Neural cell (in vitro differentiated cells): ENCODE data around the gene RNF144A.

Source experiments
- CTCF ChIP-seq: fragments of 450-650 bp; IDR thresholded peaks from 2 replicates; pipeline ENCODE4 v1.5.1; 2014; ENCODE audit warnings: antibody characterized with exemption, mild to moderate bottlenecking, moderate library complexity; ENCODE audit not compliant: poor library complexity, severe bottlenecking
- EP300 ChIP-seq: fragments of 450-650 bp; conservative IDR thresholded peaks from 2 replicates; pipeline ENCODE4 v1.6.1; 2014; ENCODE audit warnings: antibody characterized with exemption, mild to moderate bottlenecking, moderate library complexity; ENCODE audit not compliant: poor library complexity, severe bottlenecking
- EZH2 ChIP-seq: fragments of 200-600, 300-800 bp; shearing (Covaris generic), sonication (generic); IDR thresholded peaks from 2 replicates; pipeline ENCODE4 v1.6.1; 2014; ENCODE audit warnings: antibody characterized with exemption, low read length, borderline replicate concordance, mild to moderate bottlenecking; ENCODE audit not compliant: insufficient read depth, poor library complexity, severe bottlenecking
- POLR2AphosphoS5 ChIP-seq: IDR thresholded peaks from 2 replicates; pipeline ENCODE4 v1.6.1; 2012
- RAD21 ChIP-seq: fragments of 450-650 bp; conservative IDR thresholded peaks from 2 replicates; pipeline ENCODE4 v1.6.1; 2014; ENCODE audit warnings: antibody characterized with exemption, mild to moderate bottlenecking, moderate library complexity

GRCh38 chr2:7017671-7018281 lies 100.6 kb downstream of the RNF144A start:
- TF ChIP-seq EP300 (no peak), POLR2AphosphoS5 (no peak), CTCF (no peak), RAD21 (no peak), EZH2 (no peak)
